Measurements from ENCODE around the gene LEFTY2. TPM values are rescaled to one million over a fixed set of nuclear protein-coding genes. Genes with fewer than 3 reads are reported as not detected.

The LEFTY2 gene
- not detected in 2 replicates for polyA plus RNA-seq (2012; rRNA removed)
- 0.01 TPM in 1 of 2 replicates, not detected in the other for polyA plus RNA-seq (2012; cell fraction: cytosol; rRNA removed)
- polyA plus RNA-seq (2012; cell fraction: nucleus; rRNA removed) = not detected in 2 replicates

GRCh38 chr1:225941187-225941941 is at the start of gene LEFTY2:
Gene LEFTY2, minus strand, starts transcription at chr1:225941220. Its CDS starts 80 bp downstream, at chr1:225941140.
- peaks cover 0 to 19% of the 10 kb centered on the region in 2 experiments; a peak in 1 of 4 replicates for H3K4me1 ChIP-seq (ENCODE audit: control insufficient read depth in 1 of 2, insufficient read depth in 2 of 2, low read depth in 1 of 2, low read length in 1 of 2)
- ChIA-PET POLR2A (no interaction called here), CTCF (interaction anchor here (0.7 to 2.9 kb wide), 6 partner anchors 10 to 466 kb away, joined by 3 to 15 read pairs (median 4); no protein-coding TSS in a partner anchor)
- no peaks in the 10 kb centered on the region for H4K20me1 ChIP-seq (ENCODE audit: insufficient read depth)
- WGBS (ENCODE audit: low lambda C conversion rate) = 80% methylated on average over 6 of the region's 6 CpGs
- peak; percentile 48 for DNase-seq
- no peaks in the 10 kb centered on the region for H3K79me2 ChIP-seq (ENCODE audit: insufficient read depth)
- no peaks in the 10 kb centered on the region for H3K36me3 ChIP-seq (replicated peaks in 1 of 2; ENCODE audit: control insufficient read depth in 1 of 2, insufficient read depth in 2 of 2, low read length in 1 of 2)
- no peak for TF ChIP-seq RAD21 (IDR thresholded peaks at IDR 0.05; ENCODE audit: low read length)
- TF ChIP-seq PBX3 (IDR thresholded peaks at IDR 0.05) = no peak
- TF ChIP-seq CHD2 (IDR thresholded peaks at IDR 0.05; ENCODE audit: low read length, partially characterized antibody) = no peak
- TF ChIP-seq USF2 (IDR thresholded peaks at IDR 0.05; ENCODE audit: borderline replicate concordance, low read depth, low read length) = no peak
- TF ChIP-seq RFX5 (IDR thresholded peaks at IDR 0.05; ENCODE audit: low read length) = no peak
- TF ChIP-seq ZBTB33 (IDR thresholded peaks at IDR 0.05; ENCODE audit: borderline replicate concordance, low read depth) = no peak
- no peak for TF ChIP-seq YY1 (IDR thresholded peaks at IDR 0.05; ENCODE audit: low read depth)
- no peak for TF ChIP-seq NFIC (IDR thresholded peaks at IDR 0.05; ENCODE audit: borderline replicate concordance)
- no peak for TF ChIP-seq IRF3 (IDR thresholded peaks at IDR 0.05; ENCODE audit: low read depth, low read length)
- TF ChIP-seq ELF1 (IDR thresholded peaks at IDR 0.05) = no peak
- no peak for TF ChIP-seq SIN3A (IDR thresholded peaks at IDR 0.05; ENCODE audit: borderline replicate concordance, low read depth, low read length)
- H3F3A ChIP-seq (replicated peaks; ENCODE audit: insufficient read depth) = no peaks in the 10 kb centered on the region
- H2AFZ ChIP-seq (ENCODE audit: low read depth) = no peak within 1 kb of the TSS
- H3K4me2 ChIP-seq = no peak within 1 kb of the TSS
- no peaks in the 10 kb centered on the region for H3K9me3 ChIP-seq
- H3K9ac ChIP-seq = no peak within 1 kb of the TSS
- peak within 1 kb of the TSS in 1 of 2 experiments; percentile 54; a peak in 1 of 4 replicates for H3K27ac ChIP-seq (ENCODE audit: low read depth in 2 of 2, low read length in 1 of 2)
- no peak within 1 kb of the TSS for H3K4me3 ChIP-seq (ENCODE audit: low read depth in 2 of 2, low read length in 1 of 2)
- no peaks in the 10 kb centered on the region for H3K9me2 ChIP-seq
- no peaks in the 10 kb centered on the region for H3K27me3 ChIP-seq (ENCODE audit: insufficient read depth)

Data from SK-N-SH (cell line).